H1 (cell line): ENCODE results near the gene PLK5. TPM values are rescaled to one million over a fixed set of nuclear protein-coding genes. Genes with fewer than 3 reads are reported as not detected.
A peak's percentile ranks its signal among the peaks of the same experiment; 100 is the strongest.

ENCODE experiments used
- CTCF ChIA-PET: fragments of 300-600 bp; sonication (Branson Sonifier 250); formaldehyde crosslinking; loops from one replicate; lab custom pipeline; 2021; ENCODE audit not compliant: partially characterized antibody; lab: Charles Lee
- POLR2A ChIA-PET: fragments of 300-600 bp; sonication (Branson Sonifier 250); formaldehyde crosslinking; loops from one replicate; lab custom pipeline; 2021; ENCODE audit warnings: inconsistent platforms; ENCODE audit not compliant: partially characterized antibody; lab: Charles Lee
- DNase-seq, 2 experiments: peaks; one replicate each; pipeline versions ENCODE4 v3.0.0 to v3.0.0-alpha.2; 2010 to 2022; ENCODE audit warnings: low spot score in 2 of 2, low read depth in 1 of 2, mixed read lengths in 1 of 2
- FAIRE-seq: peaks from 2 replicates; lab custom pipeline; 2011; peaks lifted over from hg19 to GRCh38; lab: Jason Lieb, UNC
- H2AFZ ChIP-seq: 2 replicates; pipeline ENCODE4 v1.8.1; 2012; ENCODE audit warnings: low read length, inconsistent platforms
- H2AK5ac ChIP-seq: 2 replicates; pipeline ENCODE4 v1.6.1; 2013; ENCODE audit warnings: low read depth, low read length
- H2BK120ac ChIP-seq: replicated peaks from 2 replicates; pipeline ENCODE3; 2013; ENCODE audit warnings: low read depth, low read length, inconsistent platforms
- H2BK12ac ChIP-seq: 2 replicates; pipeline ENCODE4 v1.6.1; 2013; ENCODE audit warnings: low read depth, low read length
- H2BK15ac ChIP-seq: 2 replicates; pipeline ENCODE4 v1.6.1; 2013; ENCODE audit warnings: low read length
- H2BK20ac ChIP-seq: 2 replicates; pipeline ENCODE4 v1.6.1; 2013; ENCODE audit warnings: low read length
- H2BK5ac ChIP-seq: 2 replicates; pipeline ENCODE4 v1.6.1; 2013; ENCODE audit warnings: low read depth, low read length
- H3K14ac ChIP-seq: 2 replicates; pipeline ENCODE4 v1.6.1; 2013; ENCODE audit warnings: inconsistent platforms; ENCODE audit not compliant: insufficient read length
- H3K18ac ChIP-seq: 2 replicates; pipeline ENCODE4 v1.6.1; 2013; ENCODE audit warnings: low read length; ENCODE audit errors: extremely low read depth
- H3K23ac ChIP-seq: 2 replicates; pipeline ENCODE4 v1.6.1; 2013; ENCODE audit warnings: inconsistent platforms; ENCODE audit not compliant: insufficient read length
- H3K23me2 ChIP-seq: 2 replicates; pipeline ENCODE4 v1.6.1; 2013; ENCODE audit warnings: low read depth, low read length
- H3K27ac ChIP-seq: 2 replicates; pipeline ENCODE4 v1.6.1; 2011; ENCODE audit warnings: low read depth, low read length, inconsistent platforms
- H3K27me3 ChIP-seq, 4 experiments: replicated peaks in 1 of 4; 1 replicate in 1 of 4; 2 replicates in 3 of 4; pipeline versions ENCODE4 v1.6.1 to v1.8.1; 2011 to 2013; ENCODE audit warnings: low read length in 3 of 4, mild to moderate bottlenecking in 3 of 4, inconsistent platforms in 2 of 4, mixed read lengths in 2 of 4, moderate library complexity in 1 of 4; ENCODE audit not compliant: control insufficient read depth in 3 of 4, insufficient read depth in 3 of 4; ENCODE audit errors: extremely low read depth in 1 of 4
- H3K36me3 ChIP-seq, 4 experiments: 2 replicates each; pipeline versions ENCODE4 v1.6.1 to v1.8.1; 2011 to 2013; ENCODE audit warnings: mild to moderate bottlenecking in 4 of 4, low read length in 3 of 4, moderate library complexity in 2 of 4, control low read depth in 1 of 4, inconsistent platforms in 1 of 4; ENCODE audit not compliant: insufficient read depth in 4 of 4, control insufficient read depth in 2 of 4
- H3K4ac ChIP-seq: replicated peaks from 2 replicates; pipeline ENCODE3; 2013; ENCODE audit warnings: low read length, low read depth, mixed read lengths, inconsistent platforms; ENCODE audit not compliant: insufficient read length
- H3K4me1 ChIP-seq, 4 experiments: replicated peaks in 1 of 4; 1 replicate in 1 of 4; 2 replicates in 3 of 4; pipeline versions ENCODE4 v1.6.1 to v1.8.1; 2011 to 2013; ENCODE audit warnings: low read length in 3 of 4, inconsistent platforms in 2 of 4, mixed read lengths in 1 of 4; ENCODE audit not compliant: insufficient read depth in 4 of 4, control insufficient read depth in 3 of 4
- H3K4me2 ChIP-seq, 2 experiments: 2 replicates each; pipeline versions ENCODE4 v1.6.1 to v1.8.1; 2011 to 2013; ENCODE audit warnings: low read depth in 2 of 2, low read length in 2 of 2, control low read depth in 1 of 2, inconsistent platforms in 1 of 2, mild to moderate bottlenecking in 1 of 2; ENCODE audit not compliant: insufficient read depth in 1 of 2
- H3K4me3 ChIP-seq, 4 experiments: fragments of 200-600, 300-600 bp in 1 of 4; sonication (generic), shearing (Covaris generic), sonication (Bioruptor Twin) in 1 of 4; 2 replicates each; pipeline versions ENCODE4 v1.5.1 to v1.8.1; 2011 to 2016; ENCODE audit warnings: low read length in 4 of 4, low read depth in 3 of 4, control low read depth in 2 of 4, inconsistent platforms in 2 of 4, mild to moderate bottlenecking in 2 of 4, mixed read lengths in 1 of 4, moderate library complexity in 1 of 4; ENCODE audit not compliant: insufficient read depth in 2 of 4; ENCODE audit errors: extremely low read depth in 1 of 4
- H3K56ac ChIP-seq: replicated peaks from 2 replicates; pipeline ENCODE3; 2013; ENCODE audit warnings: low read depth, mild to moderate bottlenecking, mixed read lengths, low read length, inconsistent platforms; ENCODE audit not compliant: insufficient read length
- H3K79me1 ChIP-seq: 2 replicates; pipeline ENCODE4 v1.6.1; 2013; ENCODE audit warnings: low read depth, low read length, control low read depth
- H3K79me2 ChIP-seq, 2 experiments: 2 replicates each; pipeline versions ENCODE4 v1.6.1 to v1.8.1; 2012 to 2013; ENCODE audit warnings: low read length in 2 of 2, mild to moderate bottlenecking in 2 of 2, inconsistent platforms in 1 of 2; ENCODE audit not compliant: insufficient read depth in 2 of 2, control insufficient read depth in 1 of 2
- H3K9ac ChIP-seq, 4 experiments: replicated peaks in 1 of 4; 1 replicate in 1 of 4; 2 replicates in 3 of 4; pipeline versions ENCODE4 v1.6.1 to v1.8.1; 2011 to 2013; ENCODE audit warnings: low read depth in 3 of 4, low read length in 3 of 4, control low read depth in 2 of 4, mild to moderate bottlenecking in 2 of 4, moderate library complexity in 2 of 4, inconsistent platforms in 1 of 4; ENCODE audit errors: extremely low read depth in 1 of 4
- H3K9me3 ChIP-seq, 2 experiments: 2 replicates each; pipeline versions ENCODE4 v1.6.1 to v1.8.1; 2012 to 2013; ENCODE audit warnings: mild to moderate bottlenecking in 2 of 2, moderate library complexity in 2 of 2, control low read depth in 1 of 2, inconsistent platforms in 1 of 2, low read depth in 1 of 2, low read length in 1 of 2, mixed read lengths in 1 of 2; ENCODE audit not compliant: insufficient read depth in 2 of 2
- H4K20me1 ChIP-seq, 2 experiments: replicated peaks in 1 of 2; 2 replicates each; pipeline versions ENCODE3 to v1.8.1; 2011 to 2013; ENCODE audit warnings: inconsistent platforms in 2 of 2, low read length in 2 of 2, mild to moderate bottlenecking in 1 of 2; ENCODE audit not compliant: insufficient read depth in 2 of 2, control insufficient read depth in 1 of 2
- H4K5ac ChIP-seq: 2 replicates; pipeline ENCODE4 v1.6.1; 2013; ENCODE audit warnings: low read length, low read depth, mixed read lengths, inconsistent platforms; ENCODE audit not compliant: insufficient read length
- H4K8ac ChIP-seq: 2 replicates; pipeline ENCODE4 v1.8.0; 2013; ENCODE audit warnings: mild to moderate bottlenecking, moderate library complexity, low read length, inconsistent platforms; ENCODE audit not compliant: insufficient read depth; ENCODE audit errors: extremely low read depth
- H4K91ac ChIP-seq: replicated peaks from 2 replicates; pipeline ENCODE3; 2013; ENCODE audit warnings: low read length, mixed read lengths, inconsistent platforms; ENCODE audit not compliant: insufficient read length
- SAP30 ChIP-seq: fragments of 300-600 bp; sonication (generic); IDR thresholded peaks from 2 replicates; pipeline ENCODE4 v1.7.1; 2012; ENCODE audit warnings: low read length, moderate library complexity, mild to moderate bottlenecking, inconsistent platforms; ENCODE audit not compliant: insufficient read depth, insufficient replicate concordance
- WGBS, 2 experiments: shearing (Covaris generic) in 1 of 2; methylation state at CpG; one replicate each; pipeline versions ENCODE4 v1.1.6 to v1.1.7; 2013 to 2015; ENCODE audit warnings: low lambda C conversion rate in 2 of 2, mixed read lengths in 2 of 2, inconsistent platforms in 1 of 2, low coverage in 1 of 2, missing lambda C conversion rate in 1 of 2; ENCODE audit not compliant: insufficient replicate concordance in 2 of 2, insufficient coverage in 1 of 2, insufficient read length in 1 of 2; ENCODE audit errors: extremely low coverage in 1 of 2, missing lambda C conversion rate in 1 of 2; 5-methylcytosine and 5-hydroxymethylcytosine counted together
- polyA plus RNA-seq, 7 experiments: library from polyadenylated mRNA; depleted of rRNA in 3 of 7; stranded (reverse) in 5 of 7; unstranded in 2 of 7; fragments of >200 nt in 5 of 7; fragments of 200-250 nt in 2 of 7; gene quantifications; 1 replicate in 5 of 7; 2 replicates in 1 of 7; 4 replicates in 1 of 7; pipeline versions ENCODE4 v1.2.1 to v1.2.3, GENCODE V29; 2011 to 2013; ENCODE audit warnings: missing spikeins in 2 of 7, mixed read lengths in 2 of 7
- total RNA-seq: library from RNA; stranded (reverse); fragmentation: NEBNext Ultra II Directional; extraction: Animal tissue kit (Norgen Biotek cat#: 25700); gene quantifications from 2 replicates; pipeline ENCODE4 v1.2.1, GENCODE V29; 2021

Gene PLK5
- total and polyA plus RNA-seq, 2 of the 8 experiments (the other 6 are each of a cell fraction or from before 2014, with no cell fraction given), result 0.43 to 0.45 TPM

- Histone ChIP-seq H3K27ac (no peak overlapping the region), H3K14ac (no peak overlapping the region), H3K79me1 (no peaks in the 10 kb centered on the region), H3K4me2 (peak overlapping the region; percentile 54 to 77), H3K4me3 (peak overlapping the region; percentile 56 to 69 (median 64); a peak in 5 of 8 replicates), H4K8ac (no peak overlapping the region; the same call in none of the 2 replicates), H3K4me1 (peaks cover 0 to 11% (median 7%) of the 10 kb centered on the region in 4 experiments; a peak in 5 of 7 replicates), H2BK20ac (no peak overlapping the region), H3K27me3 (peaks cover 0 to 19% (median 15%) of the 10 kb centered on the region in 4 experiments; a peak in 5 of 7 replicates), H4K20me1 (peaks cover 0 to 2% of the 10 kb centered on the region in 2 experiments), H4K5ac (no peak overlapping the region), H3K56ac (no peak overlapping the region), H3K23ac (no peak overlapping the region), H3K4ac (peak overlapping the region; percentile 54), H3K23me2 (peaks cover 10% of the 10 kb centered on the region; the same call in 1 of the 2 replicates), H3K9ac (no peak overlapping the region), H3K36me3 (no peaks in the 10 kb centered on the region), H3K9me3 (no peaks in the 10 kb centered on the region), H2BK15ac (peak overlapping the region; percentile 81), H2BK5ac (no peak overlapping the region; the same call in 1 of the 2 replicates), H4K91ac (peak overlapping the region; percentile 76), H2BK120ac (no peak overlapping the region), H2AFZ (0 out of 2 replicates have a peak overlapping the region, but pooled peaks have one; percentile 11), H3K18ac (no peak overlapping the region; the same call in none of the 2 replicates), H2AK5ac (no peak overlapping the region; the same call in 1 of the 2 replicates), H2BK12ac (peak overlapping the region; percentile 55; the same call in 1 of the 2 replicates), H3K79me2 (no peaks in the 10 kb centered on the region)
- FAIRE-seq (no peak), DNase-seq (no peak)
- CTCF ChIA-PET, result no interaction called here
- WGBS, 2 experiments, result 77% methylated on average over 23 of the region's 23 CpGs; no CpG with 5 or more reads in 1 of the 2 experiments
- no peak for TF ChIP-seq SAP30
- POLR2A ChIA-PET, result no interaction called here
Observed at GRCh38 chr19:1507192-1507660, 16.7 kb upstream of the PLK5 start.
